IMR-90 (cell line): ENCODE results near the gene IGLON5. TPM values are rescaled to one million over a fixed set of nuclear protein-coding genes. Genes with fewer than 3 reads are reported as not detected.

Experiments used
- ATAC-seq: fragments of 200-7000 bp; cut with Tn5 transposase; 2 replicates; pipeline ENCODE4 v1.9.1; 2020; ENCODE audit warnings: low read depth, mild to moderate bottlenecking, moderate library complexity
- BruUV-seq: library from RNA; stranded (reverse); fragments of 400-500 nt; replicated peaks from 2 replicates; lab custom pipeline; 2021; lab: Mats Ljungman, UMichigan
- CTCF ChIA-PET: fragments of 300-600 bp; formaldehyde crosslinking; extraction: SDS; loops from one replicate; lab custom pipeline; 2021; ENCODE audit warnings: antibody characterized with exemption; lab: Yijun Ruan, JAX
- POLR2A ChIA-PET: fragments of 300-600 bp; sonication (Branson Sonifier 250); formaldehyde crosslinking; loops from one replicate; lab custom pipeline; 2022; ENCODE audit warnings: antibody characterized with exemption; ENCODE audit not compliant: unreplicated experiment; lab: Charles Lee
- DNase-seq: peaks from one replicate; pipeline ENCODE4 v3.0.0; 2013
- H2AFZ ChIP-seq: replicated peaks from 2 replicates; pipeline ENCODE3; 2013; ENCODE audit warnings: low read length, mild to moderate bottlenecking; ENCODE audit not compliant: poor library complexity
- H2AK5ac ChIP-seq: 2 replicates; pipeline ENCODE4 v1.6.1; 2013; ENCODE audit warnings: low read depth, low read length, inconsistent platforms
- H2AK9ac ChIP-seq: replicated peaks from 2 replicates; pipeline ENCODE3; 2013; ENCODE audit warnings: mild to moderate bottlenecking, low read depth, low read length, moderate library complexity; ENCODE audit not compliant: poor library complexity
- H2BK120ac ChIP-seq: 2 replicates; pipeline ENCODE4 v1.6.1; 2013; ENCODE audit warnings: low read depth, low read length, inconsistent platforms
- H2BK15ac ChIP-seq: 3 replicates; pipeline ENCODE4 v1.6.1; 2013; ENCODE audit warnings: low read depth, low read length, inconsistent platforms
- H2BK20ac ChIP-seq: 2 replicates; pipeline ENCODE4 v1.6.1; 2013; ENCODE audit warnings: low read depth, mild to moderate bottlenecking, inconsistent platforms, low read length, moderate library complexity
- H2BK5ac ChIP-seq: 2 replicates; pipeline ENCODE4 v1.6.1; 2013; ENCODE audit warnings: mild to moderate bottlenecking, low read depth, low read length, inconsistent platforms; ENCODE audit not compliant: poor library complexity, severe bottlenecking
- H3K14ac ChIP-seq: replicated peaks from 2 replicates; pipeline ENCODE4 v1.6.1; 2013; ENCODE audit warnings: low read depth, low read length, inconsistent platforms
- H3K18ac ChIP-seq: 2 replicates; pipeline ENCODE4 v1.6.1; 2013; ENCODE audit warnings: low read depth, low read length, control low read depth
- H3K23ac ChIP-seq: 2 replicates; pipeline ENCODE4 v1.6.1; 2013; ENCODE audit warnings: low read depth, low read length, inconsistent platforms
- H3K27ac ChIP-seq: 2 replicates; pipeline ENCODE4 v1.5.1; 2013; ENCODE audit warnings: mild to moderate bottlenecking, control low read depth, low read length; ENCODE audit not compliant: insufficient read depth
- H3K27me3 ChIP-seq: 2 replicates; pipeline ENCODE4 v1.6.1; 2013; ENCODE audit warnings: low read length; ENCODE audit not compliant: control insufficient read depth, insufficient read depth
- H3K36me3 ChIP-seq: 2 replicates; pipeline ENCODE4 v1.6.1; 2013; ENCODE audit warnings: low read length, mixed read lengths; ENCODE audit not compliant: control insufficient read depth, insufficient read depth
- H3K4ac ChIP-seq: 2 replicates; pipeline ENCODE4 v1.6.1; 2013; ENCODE audit warnings: low read depth, low read length, inconsistent platforms
- H3K4me1 ChIP-seq: 2 replicates; pipeline ENCODE4 v1.6.1; 2013; ENCODE audit warnings: low read length, mixed read lengths; ENCODE audit not compliant: control insufficient read depth, insufficient read depth
- H3K4me2 ChIP-seq: 2 replicates; pipeline ENCODE4 v1.6.1; 2013; ENCODE audit warnings: low read depth, mild to moderate bottlenecking, control low read depth, low read length, moderate library complexity
- H3K4me3 ChIP-seq: 2 replicates; pipeline ENCODE4 v1.5.1; 2013; ENCODE audit warnings: low read depth, mild to moderate bottlenecking, control low read depth, low read length, moderate library complexity; ENCODE audit not compliant: insufficient read depth
- H3K56ac ChIP-seq: 2 replicates; pipeline ENCODE4 v1.6.1; 2013; ENCODE audit warnings: low read length, inconsistent platforms; ENCODE audit not compliant: insufficient read depth; ENCODE audit errors: extremely low read depth
- H3K79me1 ChIP-seq, 2 experiments: 2 replicates each; pipeline ENCODE4 v1.6.1; 2013; ENCODE audit warnings: low read length in 2 of 2, inconsistent platforms in 1 of 2, low read depth in 1 of 2
- H3K9ac ChIP-seq: 2 replicates; pipeline ENCODE4 v1.6.1; 2013; ENCODE audit warnings: low read depth, low read length, control low read depth
- H3K9me1 ChIP-seq: 2 replicates; pipeline ENCODE4 v1.6.1; 2013; ENCODE audit warnings: low read length, inconsistent platforms; ENCODE audit not compliant: insufficient read depth
- H3K9me3 ChIP-seq: 2 replicates; pipeline ENCODE4 v1.6.1; 2013; ENCODE audit warnings: low read length; ENCODE audit not compliant: control insufficient read depth, insufficient read depth
- H4K20me1 ChIP-seq: 2 replicates; pipeline ENCODE4 v1.6.1; 2013; ENCODE audit warnings: low read length, inconsistent platforms; ENCODE audit not compliant: insufficient read depth
- H4K5ac ChIP-seq: 2 replicates; pipeline ENCODE4 v1.6.1; 2013; ENCODE audit warnings: mild to moderate bottlenecking, low read depth, low read length, control low read depth
- H4K8ac ChIP-seq, 2 experiments: 2 replicates each; pipeline ENCODE4 v1.6.1; 2013; ENCODE audit warnings: low read depth in 2 of 2, low read length in 2 of 2, control low read depth in 1 of 2, inconsistent platforms in 1 of 2
- H4K91ac ChIP-seq: 2 replicates; pipeline ENCODE4 v1.6.1; 2013; ENCODE audit warnings: low read depth, low read length, inconsistent platforms; ENCODE audit not compliant: insufficient read depth
- BHLHE40 ChIP-seq: fragments of 150-350 bp; IDR thresholded peaks from 2 replicates; pipeline ENCODE4 v1.6.1; 2016; ENCODE audit warnings: mild to moderate bottlenecking, low read depth, low read length
- CEBPB ChIP-seq: IDR thresholded peaks from 2 replicates; pipeline ENCODE4 v1.6.1; 2012; ENCODE audit warnings: low read depth, low read length, improper control_type of control experiment
- CHD1 ChIP-seq: IDR thresholded peaks from 2 replicates; pipeline ENCODE4 v1.6.1; 2012; ENCODE audit warnings: low read depth, low read length, improper control_type of control experiment
- FOS ChIP-seq: fragments of 150-350 bp; IDR thresholded peaks from 2 replicates; pipeline ENCODE4 v1.6.1; 2016; ENCODE audit warnings: low read depth, low read length
- MAFK ChIP-seq: IDR thresholded peaks from 2 replicates; pipeline ENCODE4 v1.6.1; 2012; ENCODE audit warnings: low read depth, low read length, improper control_type of control experiment
- MAZ ChIP-seq: IDR thresholded peaks from 2 replicates; pipeline ENCODE4 v1.6.1; 2012; ENCODE audit warnings: low read depth, mild to moderate bottlenecking, low read length, improper control_type of control experiment, moderate library complexity, borderline replicate concordance
- MXI1 ChIP-seq: IDR thresholded peaks from 2 replicates; pipeline ENCODE4 v1.6.1; 2012; ENCODE audit warnings: low read depth, mild to moderate bottlenecking, low read length, moderate library complexity, borderline replicate concordance
- NFE2L2 ChIP-seq: fragments of 150-350 bp; IDR thresholded peaks from 2 replicates; pipeline ENCODE4 v1.6.1; 2016; ENCODE audit warnings: low read depth, mild to moderate bottlenecking, low read length
- POLR2A ChIP-seq: IDR thresholded peaks from 2 replicates; pipeline ENCODE4 v1.6.1; 2012; ENCODE audit warnings: mild to moderate bottlenecking, low read depth, low read length
- RAD21 ChIP-seq: IDR thresholded peaks from 2 replicates; pipeline ENCODE4 v1.6.1; 2012; ENCODE audit warnings: low read length, improper control_type of control experiment
- RCOR1 ChIP-seq: IDR thresholded peaks from 2 replicates; pipeline ENCODE4 v1.6.1; 2012; ENCODE audit warnings: mild to moderate bottlenecking, low read length, improper control_type of control experiment; ENCODE audit not compliant: insufficient replicate concordance
- RFX5 ChIP-seq: IDR thresholded peaks from 2 replicates; pipeline ENCODE4 v1.8.0; 2012; ENCODE audit warnings: low read depth, mild to moderate bottlenecking, low read length, moderate library complexity
- SMC3 ChIP-seq: fragments of 150-350 bp; IDR thresholded peaks from 2 replicates; pipeline ENCODE4 v1.6.1; 2016; ENCODE audit warnings: low read depth, mild to moderate bottlenecking, antibody characterized with exemption, low read length, moderate library complexity
- USF2 ChIP-seq: fragments of 150-350 bp; IDR thresholded peaks from 2 replicates; pipeline ENCODE4 v1.6.1; 2017; ENCODE audit warnings: mild to moderate bottlenecking, antibody characterized with exemption, low read length, low read depth
- WGBS, 2 experiments: methylation state at CpG; one replicate each; pipeline versions ENCODE4 v1.1.5 to v1.1.7; 2013; ENCODE audit warnings: missing lambda C conversion rate in 2 of 2; ENCODE audit not compliant: insufficient read length in 1 of 2; ENCODE audit errors: extremely low coverage in 2 of 2; 5-methylcytosine and 5-hydroxymethylcytosine counted together
- dilution Hi-C: fragments of 300-500 bp; cut with HindIII; formaldehyde crosslinking; loops from one replicate; pipeline ENCODE4 v1.14.3; 2018; ENCODE audit warnings: low sequenced_read_pairs; ENCODE audit not compliant: unreplicated experiment
- in situ Hi-C: fragments of 300-500 bp; cut with MboI; formaldehyde crosslinking; loops from 3 replicates; pipeline ENCODE4 v1.14.3; 2019; ENCODE audit warnings: low sequenced_read_pairs, inconsistent platforms, mixed read lengths
- intact Hi-C: fragments of 100-400 bp; cut with micrococcal nuclease; formaldehyde crosslinking; loops from 2 replicates; pipeline ENCODE4 v1.10.0; 2022
- polyA plus RNA-seq, 3 experiments: library from polyadenylated mRNA; depleted of rRNA; stranded (reverse); fragments of >200 nt; gene quantifications; 2 replicates each; pipeline ENCODE4 v1.2.3, GENCODE V29; 2012; ENCODE audit warnings: low replicate concordance in 1 of 3
- total RNA-seq: library from RNA; depleted of rRNA; stranded (reverse); fragments of >200 nt; gene quantifications from 2 replicates; pipeline ENCODE4 v1.2.3, GENCODE V29; 2012
- TF ChIP-seq, protein P1 (sequence below): conservative IDR thresholded peaks from 2 replicates; pipeline ENCODE4 v1.5.1; 2012; ENCODE audit warnings: mild to moderate bottlenecking, low read depth, low read length, improper control_type of control experiment
- TF ChIP-seq, protein P2 (sequence below): fragments of 150-350 bp; IDR thresholded peaks from 2 replicates; pipeline ENCODE4 v1.6.1; 2016; ENCODE audit warnings: low read depth, mild to moderate bottlenecking, low read length, moderate library complexity, borderline replicate concordance

The IGLON5 gene
- total and polyA plus RNA-seq, 2 of the 4 experiments (the other 2 are of a cell fraction) = not detected

GRCh38 chr19:51294977-51295375 lies 16.5 kb upstream of the IGLON5 start:
- no peak overlapping the region for H3K4ac ChIP-seq
- H3K4me3 ChIP-seq = no peak overlapping the region
- no peak overlapping the region for H3K23ac ChIP-seq
- no peaks in the 10 kb centered on the region for H4K20me1 ChIP-seq
- no peaks in the 10 kb centered on the region for H3K4me1 ChIP-seq
- CTCF ChIA-PET = no interaction called here
- H2BK5ac ChIP-seq = no peak overlapping the region
- no peaks in the 10 kb centered on the region for H3K36me3 ChIP-seq
- H3K27ac ChIP-seq = no peak overlapping the region
- no peak overlapping the region for H3K56ac ChIP-seq
- H2BK15ac ChIP-seq = no peak overlapping the region
- H3K18ac ChIP-seq = no peak overlapping the region
- no peak for ATAC-seq
- no peak overlapping the region for H2BK20ac ChIP-seq
- 58% methylated on average over 4 of the region's 12 CpGs; no CpG with 5 or more reads in 1 of the 2 experiments for WGBS, 2 experiments
- intact Hi-C loops = no loop called here
- POLR2A ChIA-PET = no interaction called here
- dilution Hi-C loops = no loop called here
- peaks cover 2% of the 10 kb centered on the region for H3K9me3 ChIP-seq
- H3K79me1 ChIP-seq = no peaks in the 10 kb centered on the region
- H2AK5ac ChIP-seq = no peak overlapping the region
- H3K14ac ChIP-seq = no peak overlapping the region
- in situ Hi-C loops = no loop called here
- H2AK9ac ChIP-seq = no peak overlapping the region
- no peak overlapping the region for H3K9ac ChIP-seq
- no peak overlapping the region for H2AFZ ChIP-seq
- no TSS peak for BruUV-seq
- no peak overlapping the region for H4K8ac ChIP-seq
- no peak overlapping the region for H4K91ac ChIP-seq
- no peak for DNase-seq
- H3K27me3 ChIP-seq = no peaks in the 10 kb centered on the region
- H4K5ac ChIP-seq = no peak overlapping the region
- no peak for TF ChIP-seq RAD21
- no peak for TF ChIP-seq CHD1
- no peak for TF ChIP-seq SMC3
- TF ChIP-seq, protein P1, sequence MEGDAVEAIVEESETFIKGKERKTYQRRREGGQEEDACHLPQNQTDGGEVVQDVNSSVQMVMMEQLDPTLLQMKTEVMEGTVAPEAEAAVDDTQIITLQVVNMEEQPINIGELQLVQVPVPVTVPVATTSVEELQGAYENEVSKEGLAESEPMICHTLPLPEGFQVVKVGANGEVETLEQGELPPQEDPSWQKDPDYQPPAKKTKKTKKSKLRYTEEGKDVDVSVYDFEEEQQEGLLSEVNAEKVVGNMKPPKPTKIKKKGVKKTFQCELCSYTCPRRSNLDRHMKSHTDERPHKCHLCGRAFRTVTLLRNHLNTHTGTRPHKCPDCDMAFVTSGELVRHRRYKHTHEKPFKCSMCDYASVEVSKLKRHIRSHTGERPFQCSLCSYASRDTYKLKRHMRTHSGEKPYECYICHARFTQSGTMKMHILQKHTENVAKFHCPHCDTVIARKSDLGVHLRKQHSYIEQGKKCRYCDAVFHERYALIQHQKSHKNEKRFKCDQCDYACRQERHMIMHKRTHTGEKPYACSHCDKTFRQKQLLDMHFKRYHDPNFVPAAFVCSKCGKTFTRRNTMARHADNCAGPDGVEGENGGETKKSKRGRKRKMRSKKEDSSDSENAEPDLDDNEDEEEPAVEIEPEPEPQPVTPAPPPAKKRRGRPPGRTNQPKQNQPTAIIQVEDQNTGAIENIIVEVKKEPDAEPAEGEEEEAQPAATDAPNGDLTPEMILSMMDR = no peak
- TF ChIP-seq CEBPB = no peak
- no peak for TF ChIP-seq BHLHE40
- TF ChIP-seq MXI1 = no peak
- TF ChIP-seq MAFK = no peak
- no peak for TF ChIP-seq FOS
- TF ChIP-seq, protein P2, sequence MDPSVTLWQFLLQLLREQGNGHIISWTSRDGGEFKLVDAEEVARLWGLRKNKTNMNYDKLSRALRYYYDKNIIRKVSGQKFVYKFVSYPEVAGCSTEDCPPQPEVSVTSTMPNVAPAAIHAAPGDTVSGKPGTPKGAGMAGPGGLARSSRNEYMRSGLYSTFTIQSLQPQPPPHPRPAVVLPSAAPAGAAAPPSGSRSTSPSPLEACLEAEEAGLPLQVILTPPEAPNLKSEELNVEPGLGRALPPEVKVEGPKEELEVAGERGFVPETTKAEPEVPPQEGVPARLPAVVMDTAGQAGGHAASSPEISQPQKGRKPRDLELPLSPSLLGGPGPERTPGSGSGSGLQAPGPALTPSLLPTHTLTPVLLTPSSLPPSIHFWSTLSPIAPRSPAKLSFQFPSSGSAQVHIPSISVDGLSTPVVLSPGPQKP = no peak
- TF ChIP-seq POLR2A = no peak
- TF ChIP-seq USF2 = no peak
- no peak for TF ChIP-seq RCOR1
- no peak for TF ChIP-seq RFX5
- no peak for TF ChIP-seq MAZ
- TF ChIP-seq NFE2L2 = no peak
- no peaks in the 10 kb centered on the region for H3K9me1 ChIP-seq
- no peak overlapping the region for H2BK120ac ChIP-seq
- no peak overlapping the region for H3K4me2 ChIP-seq
